ENCODE data around the gene FGA.

Gene FGA

GRCh38 chr4:154590329-154591006 is at the start of gene FGA:
Gene FGA (minus strand): TSS chr4:154590742. CDS start chr4:154590687, 55 bp downstream.
- DNase-seq, result no peak

DNA sequence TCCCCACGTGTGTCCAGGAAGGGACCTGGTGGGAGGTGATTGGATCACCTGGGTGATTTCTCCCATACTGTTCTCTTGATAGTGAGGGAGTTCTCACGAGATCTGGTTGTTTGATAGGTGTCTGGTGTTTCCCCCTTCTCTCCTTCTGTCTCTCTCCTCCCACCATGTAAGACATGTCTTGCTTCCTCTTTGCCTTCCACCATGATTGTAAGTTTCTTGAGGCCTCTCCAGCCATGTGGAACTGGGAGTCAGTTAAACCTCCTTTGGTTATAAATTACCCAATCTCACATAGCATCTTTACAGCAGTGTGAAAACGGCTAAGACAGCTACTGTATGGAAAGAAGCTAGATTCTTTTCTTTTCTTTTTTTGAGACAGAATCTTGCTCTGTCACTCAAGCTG is 43.5 kb upstream of the FGA start:
- peak; percentile 14 for DNase-seq

DNA sequence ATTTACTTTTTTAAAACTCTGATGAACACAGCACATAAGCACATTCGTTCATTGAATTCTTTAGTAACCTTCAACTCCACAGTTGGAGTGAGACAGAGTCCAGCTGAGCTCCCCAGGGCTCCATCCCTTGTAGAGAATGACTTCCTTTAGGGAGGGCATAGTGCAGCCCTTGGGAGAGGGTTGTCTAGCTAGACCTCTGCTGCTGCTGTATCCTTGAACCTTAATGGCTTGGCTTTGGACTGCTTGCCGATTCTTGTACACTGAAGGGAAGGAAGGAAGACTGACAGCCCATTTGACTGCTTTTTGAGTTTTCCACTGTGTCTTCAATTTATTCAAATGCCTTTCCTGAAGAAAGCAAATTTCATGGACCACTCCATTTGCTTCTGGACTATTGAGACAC is 41.3 kb upstream of the FGA start:
- no peak for DNase-seq

- no peak for DNase-seq
Observed at GRCh38 chr4:154630324-154630723, 39.8 kb upstream of the FGA start.

DNA sequence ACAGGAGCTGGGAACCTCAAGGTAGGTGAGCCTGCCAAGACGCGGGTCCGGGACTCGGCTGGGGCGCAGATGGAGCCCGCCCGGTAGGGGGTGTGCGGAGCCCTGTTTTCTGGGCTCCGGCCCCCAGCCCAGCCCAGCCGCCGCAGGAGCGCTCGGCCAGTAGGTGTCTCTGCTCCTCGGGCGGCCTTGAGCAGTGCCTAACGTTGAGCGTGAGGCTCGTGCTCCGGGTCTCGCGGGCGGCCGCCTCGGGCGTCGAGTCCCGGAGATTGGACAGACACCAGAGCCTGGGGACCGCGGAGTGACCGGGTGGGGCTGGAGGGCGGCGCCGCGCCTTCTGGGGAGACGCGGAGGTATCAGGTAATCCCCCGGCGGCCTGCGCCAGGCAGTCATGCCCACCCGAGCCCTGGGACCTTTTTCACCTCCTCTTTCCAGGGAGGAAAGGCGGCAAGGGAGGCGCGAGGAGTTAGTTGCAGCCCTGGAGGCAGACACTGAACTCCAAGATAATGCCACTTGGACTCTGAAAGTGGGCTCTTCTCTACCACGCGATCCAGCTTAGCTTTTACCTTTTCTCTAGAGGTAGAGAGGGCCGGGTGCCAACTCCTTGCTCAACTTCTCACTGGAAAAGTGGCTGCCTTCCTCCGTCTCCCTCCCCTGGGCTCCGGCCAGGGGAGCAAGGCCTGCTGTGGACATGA is 36.4 kb upstream of the FGA start:
- DNase-seq, result no peak

DNA sequence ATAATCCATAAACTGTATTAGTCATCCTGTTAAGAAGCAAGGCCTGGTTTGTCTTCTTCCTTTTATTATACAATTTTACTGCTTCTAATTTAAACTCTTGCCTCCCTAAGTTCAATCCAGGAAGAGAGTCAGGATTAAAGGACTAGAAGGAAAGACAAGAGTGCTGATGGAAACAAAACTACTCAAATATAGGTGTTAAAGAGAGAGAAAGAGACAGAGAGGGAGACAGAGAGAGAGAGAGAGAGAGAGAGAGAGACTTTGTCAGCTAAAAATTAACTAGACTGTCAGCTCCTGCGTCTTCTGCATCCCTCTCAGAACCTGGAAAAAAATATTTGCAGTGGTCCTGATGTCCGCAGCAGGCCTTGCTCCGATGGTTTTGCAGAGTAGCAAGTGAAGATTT is 35.4 kb upstream of the FGA start:
- DNase-seq, result no peak

DNA sequence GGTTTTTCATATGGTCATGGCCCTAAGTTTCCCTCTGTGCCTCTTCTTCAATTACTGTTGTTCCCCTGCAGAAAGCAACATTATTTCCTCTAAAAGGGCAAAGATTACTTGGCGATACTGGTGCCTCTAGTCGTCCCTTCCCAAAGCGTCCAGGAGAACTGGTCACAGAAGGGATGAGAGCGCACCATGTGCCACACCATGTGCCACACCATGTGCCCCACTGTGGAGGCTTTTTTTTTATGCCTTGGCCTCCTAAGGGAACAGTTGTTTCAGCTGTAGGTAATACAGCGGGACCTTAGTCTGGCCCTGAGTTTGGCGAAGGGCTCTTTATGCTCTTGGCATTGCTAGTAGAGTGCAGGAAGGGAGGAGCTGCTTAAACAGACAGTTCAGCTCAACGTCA is 33.5 kb upstream of the FGA start:
- no peak for DNase-seq

- no peak for DNase-seq
Observed at GRCh38 chr4:154623436-154623835, 32.9 kb upstream of the FGA start.

DNA sequence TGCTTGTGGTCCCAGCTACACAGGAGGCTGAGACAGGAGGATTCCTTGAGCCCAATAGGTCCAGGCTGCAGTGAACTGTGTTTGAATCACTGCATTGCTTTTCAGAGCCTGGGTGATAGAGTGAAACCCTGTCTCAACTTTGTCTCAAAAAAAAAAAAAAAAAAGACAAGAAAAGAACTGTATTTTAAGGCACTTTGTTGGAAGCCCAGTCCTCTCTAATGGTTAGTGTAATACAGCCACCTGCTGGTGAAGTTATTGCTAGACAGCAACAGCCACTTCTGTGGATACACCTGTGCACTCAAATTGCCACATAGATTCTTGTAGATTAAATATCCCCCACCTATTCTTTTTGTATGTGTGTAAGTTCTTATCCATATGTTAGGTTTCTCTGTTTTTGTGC is 32.1 kb upstream of the FGA start:
- DNase-seq, result peak; percentile 17

DNA sequence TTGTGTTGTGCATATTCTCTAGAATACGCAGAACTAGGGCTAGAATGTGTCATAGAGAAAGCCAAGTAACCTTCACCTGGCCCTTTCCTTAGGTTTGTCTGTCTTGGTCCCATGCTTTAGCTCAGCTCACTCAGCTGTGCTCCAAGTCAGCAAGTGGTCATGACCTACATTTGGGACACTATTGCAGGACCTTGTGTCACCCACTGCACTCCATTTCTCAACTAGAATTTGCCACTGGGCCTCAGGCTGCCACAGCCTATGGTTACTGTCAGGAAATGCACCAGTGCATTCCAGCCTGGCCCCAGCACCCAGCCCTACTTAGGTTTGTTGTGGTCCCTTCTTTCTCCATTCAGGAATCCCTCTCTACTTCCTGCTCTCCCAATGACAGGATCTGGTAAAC is 29.6 kb upstream of the FGA start:
- DNase-seq, result no peak

DNA sequence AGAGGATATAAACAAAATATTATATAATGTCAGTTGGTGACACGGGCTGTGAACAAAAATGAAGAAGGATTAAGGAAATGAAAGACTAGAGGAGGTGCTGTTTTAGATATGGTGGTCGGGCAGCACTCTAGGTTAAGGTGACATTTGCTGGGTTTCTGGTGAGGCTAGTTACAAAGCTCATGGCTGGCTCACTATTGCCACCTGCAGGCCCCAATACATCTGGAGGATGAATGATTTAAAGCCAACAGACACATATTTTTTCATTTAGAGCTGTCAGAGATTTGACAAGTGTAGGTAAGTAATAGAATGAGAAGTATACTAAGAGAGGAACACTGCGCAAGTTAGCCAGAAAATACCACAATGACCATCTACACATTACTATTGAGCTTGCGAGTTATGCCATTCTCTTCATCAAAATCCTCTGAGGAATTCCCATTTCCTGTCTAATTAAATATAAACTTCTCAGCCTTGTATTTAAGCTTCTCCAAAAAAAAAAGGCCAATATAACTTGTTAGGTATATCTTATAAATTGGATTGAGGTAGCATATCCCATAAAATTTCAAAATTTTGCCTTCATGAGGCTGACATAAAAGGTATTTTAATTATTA is 28.3 kb upstream of the FGA start:
- DNase-seq, result peak; percentile 32

DNA sequence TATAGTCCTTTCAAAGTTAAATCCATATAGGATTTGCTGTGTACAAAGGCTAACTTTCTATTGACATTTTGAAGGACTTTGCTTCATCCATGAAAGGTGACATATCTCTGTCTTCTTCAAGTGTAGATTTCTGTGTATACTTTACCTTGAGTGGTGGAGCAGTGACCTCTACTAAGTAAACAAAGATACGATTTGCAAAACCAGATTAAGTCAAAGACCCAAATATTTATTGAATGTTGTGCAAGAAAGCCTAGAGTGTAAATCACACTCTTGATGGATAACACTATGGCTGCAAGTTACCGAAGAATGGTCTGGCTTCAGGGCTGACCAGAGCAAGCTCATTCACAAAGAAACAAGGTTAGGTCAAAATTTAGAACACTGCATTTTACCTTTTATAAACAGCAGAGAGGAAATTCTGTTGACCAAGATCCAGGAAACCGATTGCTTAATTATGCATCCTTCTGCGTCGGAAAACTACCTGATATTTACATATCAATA is 27.3 kb upstream of the FGA start:
- DNase-seq, result no peak

DNA sequence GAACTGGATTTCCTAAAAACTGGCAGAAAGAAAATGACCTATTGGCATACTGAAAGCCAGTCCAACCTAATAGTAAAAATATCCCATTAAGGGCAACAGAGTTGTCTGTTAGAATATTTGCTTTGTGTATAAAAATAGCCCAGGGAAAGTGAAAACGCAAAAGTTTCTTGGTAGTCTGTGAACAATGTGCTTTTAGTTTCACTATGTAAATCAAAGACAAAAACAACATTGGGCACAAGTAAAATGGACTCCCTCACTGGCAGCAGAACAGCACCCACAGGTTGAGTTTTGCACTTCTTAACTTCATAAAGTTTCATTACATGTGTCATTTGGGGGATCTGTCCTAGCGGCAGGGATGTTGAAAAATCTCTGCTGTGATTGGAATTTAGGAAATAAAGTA is 26.2 kb upstream of the FGA start:
- no peak for DNase-seq

GRCh38 chr4:154616287-154616686 is 25.7 kb upstream of the FGA start:
- DNase-seq, result no peak

DNA sequence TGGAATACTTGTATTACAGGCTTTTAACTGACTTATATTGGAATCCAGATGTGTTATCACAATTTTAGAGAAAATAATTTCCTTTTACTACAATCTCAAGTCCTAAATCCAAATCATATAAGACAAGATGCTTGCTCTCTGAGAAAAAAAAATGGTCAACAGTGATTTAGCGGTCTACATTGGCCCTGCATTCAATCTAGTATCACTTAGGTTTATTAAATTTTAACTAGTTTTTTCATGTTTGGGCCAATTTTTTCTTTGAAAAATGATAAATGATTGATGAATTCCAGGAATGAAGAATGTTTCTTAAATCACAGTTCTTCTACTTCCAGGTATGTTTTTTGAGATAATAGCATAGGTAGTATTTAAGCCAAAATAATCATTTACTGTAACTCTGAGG is 24.7 kb upstream of the FGA start:
- DNase-seq, result no peak

DNA sequence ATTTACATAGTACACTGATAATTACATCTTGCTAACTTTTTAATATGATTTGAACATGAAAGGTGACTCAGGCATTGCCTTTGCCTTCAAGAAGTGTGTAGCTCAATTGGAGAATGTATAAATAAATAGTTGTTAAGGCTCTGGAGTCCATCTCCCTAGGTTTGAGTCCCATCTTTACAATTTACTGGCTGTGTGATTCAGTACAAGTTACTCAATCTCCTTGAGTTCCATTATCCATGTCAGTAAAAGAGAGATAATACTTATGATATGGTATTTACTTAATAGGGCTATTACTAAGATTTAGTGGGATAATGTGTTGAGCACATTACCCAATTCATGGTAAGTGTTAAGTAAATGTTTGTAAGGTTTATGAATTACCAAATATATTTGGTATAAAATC is 23.8 kb upstream of the FGA start:
- no peak for DNase-seq

DNA sequence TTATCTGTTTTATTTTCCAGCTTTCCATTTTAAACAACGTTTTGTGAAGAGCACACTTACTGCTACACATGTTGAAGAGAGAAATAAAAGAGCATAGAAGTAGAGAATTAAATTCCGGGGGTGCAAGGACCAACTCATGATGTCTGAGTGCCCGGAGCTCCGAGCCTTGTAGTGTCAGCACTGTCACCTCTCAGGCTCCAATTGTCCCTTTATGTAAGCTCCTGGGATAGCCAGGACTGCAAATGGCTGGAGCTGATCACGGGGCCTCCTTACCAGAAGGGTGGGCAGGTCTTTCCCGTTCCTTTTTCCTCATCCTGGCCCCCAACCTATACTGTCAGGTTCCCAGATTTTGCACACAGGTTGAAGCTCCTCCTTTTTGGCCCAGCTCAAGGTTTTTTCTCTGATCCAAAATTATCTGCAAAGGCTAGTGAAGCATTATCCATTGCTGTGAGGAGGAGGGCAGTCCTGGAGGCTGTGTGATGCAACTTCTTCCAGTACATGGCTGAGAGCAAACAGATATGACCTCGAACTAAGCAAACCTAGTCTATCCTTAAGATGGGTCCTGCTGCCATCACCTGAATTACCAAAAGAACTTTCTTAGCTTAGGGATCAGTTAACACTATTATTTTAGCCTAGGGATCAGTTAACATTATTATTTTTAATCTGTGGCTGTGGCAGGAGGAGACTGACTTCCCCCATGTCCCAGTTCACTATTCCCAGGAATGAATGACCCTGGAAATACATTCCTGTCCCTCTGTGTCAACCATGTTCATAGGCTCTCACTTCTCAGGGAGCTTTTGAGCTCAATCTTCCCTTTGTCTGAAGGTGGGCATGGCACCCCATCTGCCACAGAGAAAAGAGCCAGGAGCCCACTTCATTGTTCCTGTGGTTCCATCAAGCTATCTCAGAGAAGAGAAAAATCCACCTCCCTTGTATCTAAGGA is 22.2 kb upstream of the FGA start, which contains the start of gene FGG:
FGG (minus strand) TSS at position 185 of the 943 bp plus-strand sequence; CDS start at position 138, 47 bp downstream.
- DNase-seq, result no peak

DNA sequence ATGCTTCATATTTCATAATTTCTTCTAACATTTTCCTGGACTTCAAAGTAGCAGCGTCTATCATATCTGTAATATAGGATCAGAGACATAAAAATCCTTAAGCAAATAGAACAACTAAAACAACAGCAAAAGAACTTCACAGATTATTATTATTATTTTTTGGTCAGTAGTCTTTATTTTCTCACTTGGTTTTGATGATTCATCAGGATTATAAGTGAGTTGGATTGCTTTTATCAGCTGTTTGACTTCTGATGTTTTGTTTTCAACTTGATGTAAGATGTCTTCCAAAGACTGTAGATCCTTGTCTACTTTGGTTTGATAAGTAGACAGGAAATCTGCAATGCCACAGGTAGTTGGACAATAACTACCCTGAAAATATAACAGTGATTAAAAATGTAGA is 21.3 kb upstream of the FGA start:
- no peak for DNase-seq

- DNase-seq, result no peak
Observed at GRCh38 chr4:154610582-154610981, 20.0 kb upstream of the FGA start.

- no peak for DNase-seq
Observed at GRCh38 chr4:154609532-154609931, 19.0 kb upstream of the FGA start.

DNA sequence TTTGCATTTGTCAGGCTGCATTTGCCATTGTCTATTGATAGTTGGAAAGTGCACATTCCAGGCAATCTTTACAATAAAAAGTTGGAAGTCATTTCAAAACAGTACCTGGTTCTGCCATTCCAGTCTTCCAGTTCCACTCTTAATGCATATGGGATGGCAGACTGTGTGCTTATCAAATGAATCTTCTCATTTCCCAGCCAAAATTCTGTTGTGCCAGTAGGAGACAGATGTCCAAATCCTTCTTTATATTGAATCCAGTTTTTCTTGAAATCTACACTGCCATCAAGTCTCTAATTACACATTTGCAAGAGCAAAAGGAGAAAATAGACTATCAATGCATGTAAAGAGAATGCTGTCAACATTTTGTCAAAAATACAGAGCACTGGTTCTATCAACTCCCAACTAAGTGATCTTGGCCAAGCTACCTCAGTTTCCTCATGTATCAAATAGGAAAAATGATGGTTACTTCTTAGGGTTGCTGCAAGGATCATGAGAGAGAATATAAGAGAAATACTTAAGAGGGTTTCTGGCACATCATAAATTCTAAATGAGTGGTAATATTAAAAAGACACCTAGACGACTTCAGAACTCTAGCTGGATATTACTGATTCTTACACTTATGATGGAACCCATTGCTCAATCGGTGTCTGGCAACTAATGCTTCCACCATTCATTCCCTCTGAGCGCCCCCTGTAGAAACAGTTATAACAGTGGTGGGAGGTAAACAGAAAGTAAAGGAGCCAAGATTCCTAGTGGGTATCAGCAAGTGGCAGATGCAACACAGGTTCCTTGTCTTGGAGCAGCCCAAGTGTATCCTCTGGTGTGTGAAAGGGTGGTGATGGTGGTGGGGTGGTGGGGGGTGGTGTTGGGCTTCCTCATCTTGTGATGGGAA is 18.1 kb upstream of the FGA start:
- DNase-seq, result no peak
